Spleen (tissue), 7 donors: ENCODE measurements around the gene ANO1.

Source experiments
- POLR2A ChIP-seq, 3 donors: fragments of 450-650 bp; IDR thresholded peaks; one replicate each; pipeline ENCODE4 v1.5.1; 2017; ENCODE audit warnings: antibody characterized with exemption in 3 of 3, mild to moderate bottlenecking in 1 of 3
- POLR2AphosphoS5 ChIP-seq, 3 donors: sonication (generic); formaldehyde crosslinking; IDR thresholded peaks; one replicate each; pipeline ENCODE4 v1.5.1; 2017; ENCODE audit warnings: antibody characterized with exemption in 3 of 3
- TF ChIP-seq, protein P1 (sequence below), 11 experiments: fragments of 200-600 bp in 7 of 11; fragments of 450-650 bp in 4 of 11; sonication (generic) in 4 of 11; IDR thresholded peaks in 8 of 11; conservative IDR thresholded peaks in 3 of 11; 1 replicate in 7 of 11; 2 replicates in 4 of 11; pipeline versions ENCODE4 v1.4.0 to v1.8.0; 2016 to 2021; ENCODE audit warnings: antibody characterized with exemption in 11 of 11, inconsistent platforms in 4 of 11, mild to moderate bottlenecking in 1 of 11
- donor health status: DM: no; HTN: no; CAD: no; lungs with moderate emphysema.
- donor health status: DM: no; HTN: no; CAD: no.
- donor health status: DM: no; HTN: no; CAD: no.

DNA sequence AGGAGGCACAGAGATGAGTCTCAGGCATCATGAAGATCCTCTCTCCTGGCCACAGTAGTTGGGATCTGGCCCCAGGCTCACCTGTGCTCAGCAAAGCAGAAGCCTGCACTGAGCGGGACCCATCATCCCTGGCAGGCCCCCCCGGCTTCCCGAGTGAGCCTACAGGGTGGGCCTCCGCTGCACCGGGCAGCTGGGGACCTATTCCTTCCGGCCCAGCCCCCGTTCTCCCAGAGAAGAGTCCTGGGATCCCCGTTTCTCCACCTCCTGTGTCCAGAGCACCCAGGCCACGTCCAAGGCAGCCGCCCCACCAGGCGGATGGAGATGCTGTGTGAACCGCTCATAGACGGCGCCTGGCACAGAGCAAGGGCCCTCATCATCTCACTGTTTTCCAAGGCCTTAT is 52.5 kb downstream of the ANO1 start:
- TF ChIP-seq, protein P1, sequence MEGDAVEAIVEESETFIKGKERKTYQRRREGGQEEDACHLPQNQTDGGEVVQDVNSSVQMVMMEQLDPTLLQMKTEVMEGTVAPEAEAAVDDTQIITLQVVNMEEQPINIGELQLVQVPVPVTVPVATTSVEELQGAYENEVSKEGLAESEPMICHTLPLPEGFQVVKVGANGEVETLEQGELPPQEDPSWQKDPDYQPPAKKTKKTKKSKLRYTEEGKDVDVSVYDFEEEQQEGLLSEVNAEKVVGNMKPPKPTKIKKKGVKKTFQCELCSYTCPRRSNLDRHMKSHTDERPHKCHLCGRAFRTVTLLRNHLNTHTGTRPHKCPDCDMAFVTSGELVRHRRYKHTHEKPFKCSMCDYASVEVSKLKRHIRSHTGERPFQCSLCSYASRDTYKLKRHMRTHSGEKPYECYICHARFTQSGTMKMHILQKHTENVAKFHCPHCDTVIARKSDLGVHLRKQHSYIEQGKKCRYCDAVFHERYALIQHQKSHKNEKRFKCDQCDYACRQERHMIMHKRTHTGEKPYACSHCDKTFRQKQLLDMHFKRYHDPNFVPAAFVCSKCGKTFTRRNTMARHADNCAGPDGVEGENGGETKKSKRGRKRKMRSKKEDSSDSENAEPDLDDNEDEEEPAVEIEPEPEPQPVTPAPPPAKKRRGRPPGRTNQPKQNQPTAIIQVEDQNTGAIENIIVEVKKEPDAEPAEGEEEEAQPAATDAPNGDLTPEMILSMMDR (IDR thresholded peaks at IDR 0.05 in 8 of 11, conservative IDR thresholded peaks at IDR 0.05 in 3 of 11), result no peak
- TF ChIP-seq POLR2A (IDR thresholded peaks at IDR 0.05), result no peak
- no peak for TF ChIP-seq POLR2AphosphoS5 (IDR thresholded peaks at IDR 0.05)
